Liver (tissue), 9 donors: ENCODE data around the gene GALNT14. TPM values are rescaled to one million over a fixed set of nuclear protein-coding genes. Genes with fewer than 3 reads are reported as not detected.

ENCODE experiments used
- DNase-seq: peaks from one replicate; pipeline ENCODE4 v3.0.0-alpha.2; 2017; ENCODE audit warnings: low spot score
- H3K27ac ChIP-seq, 2 donors: one replicate each; pipeline ENCODE4 v1.7.0; 2013; ENCODE audit warnings: inconsistent platforms in 2 of 2, low read length in 2 of 2, control low read depth in 1 of 2, low read depth in 1 of 2, mild to moderate bottlenecking in 1 of 2
- H3K27me3 ChIP-seq, 4 donors: one replicate each; pipeline versions ENCODE4 v1.6.1 to v1.7.0; 2013; ENCODE audit warnings: low read length in 3 of 4, inconsistent platforms in 1 of 4, mild to moderate bottlenecking in 1 of 4, moderate library complexity in 1 of 4; ENCODE audit not compliant: control insufficient read depth in 4 of 4, insufficient read depth in 4 of 4
- H3K36me3 ChIP-seq, 4 donors: one replicate each; pipeline versions ENCODE4 v1.6.1 to v1.7.0; 2013; ENCODE audit warnings: low read length in 3 of 4, mild to moderate bottlenecking in 3 of 4, low read depth in 1 of 4, moderate library complexity in 1 of 4; ENCODE audit not compliant: control insufficient read depth in 4 of 4, insufficient read depth in 3 of 4
- H3K4me1 ChIP-seq, 4 donors: one replicate each; pipeline versions ENCODE4 v1.6.1 to v1.7.0; 2013; ENCODE audit warnings: low read length in 3 of 4, mild to moderate bottlenecking in 3 of 4, moderate library complexity in 1 of 4; ENCODE audit not compliant: control insufficient read depth in 4 of 4, insufficient read depth in 4 of 4
- H3K4me3 ChIP-seq, 3 donors: one replicate each; pipeline versions ENCODE4 v1.6.1 to v1.7.0; 2013; ENCODE audit warnings: low read length in 3 of 3, control low read depth in 1 of 3, low read depth in 1 of 3, mild to moderate bottlenecking in 1 of 3
- H3K9ac ChIP-seq, 2 donors: one replicate each; pipeline ENCODE4 v1.7.0; 2013; ENCODE audit warnings: low read length in 2 of 2, mild to moderate bottlenecking in 2 of 2, moderate library complexity in 2 of 2, control low read depth in 1 of 2, low read depth in 1 of 2
- H3K9me3 ChIP-seq, 4 donors: one replicate each; pipeline versions ENCODE4 v1.6.1 to v1.7.0; 2013; ENCODE audit warnings: low read length in 3 of 4; ENCODE audit not compliant: control insufficient read depth in 4 of 4
- ATF3 ChIP-seq: IDR thresholded peaks from 2 replicates; pipeline ENCODE4 v1.6.1; 2016; ENCODE audit warnings: antibody characterized with exemption
- CTCF ChIP-seq: fragments of 150-350 bp; IDR thresholded peaks from 2 replicates; pipeline ENCODE4 v1.5.1; 2017; ENCODE audit warnings: improper control_type of control experiment, low read depth, low read length; ENCODE audit not compliant: missing input control
- FOXA2 ChIP-seq: IDR thresholded peaks from 2 replicates; pipeline ENCODE4 v1.6.1; 2016; ENCODE audit warnings: antibody characterized with exemption
- GABPA ChIP-seq, 2 donors: IDR thresholded peaks in 1 of 2; conservative IDR thresholded peaks in 1 of 2; 2 replicates each; pipeline ENCODE4 v1.6.1; 2016; ENCODE audit warnings: antibody characterized with exemption in 2 of 2, mild to moderate bottlenecking in 1 of 2, moderate library complexity in 1 of 2
- HNF4A ChIP-seq, 2 donors: conservative IDR thresholded peaks; 2 replicates each; pipeline ENCODE4 v1.6.1; 2016; ENCODE audit warnings: antibody characterized with exemption in 2 of 2, mild to moderate bottlenecking in 2 of 2
- HNF4G ChIP-seq: IDR thresholded peaks from 2 replicates; pipeline ENCODE4 v1.6.1; 2016; ENCODE audit warnings: antibody characterized with exemption
- JUND ChIP-seq, 2 donors: IDR thresholded peaks; 2 replicates each; pipeline ENCODE4 v1.6.1; 2016; ENCODE audit warnings: antibody characterized with exemption in 2 of 2
- MAX ChIP-seq: IDR thresholded peaks from 2 replicates; pipeline ENCODE4 v1.6.1; 2016; ENCODE audit warnings: antibody characterized with exemption
- NR2F2 ChIP-seq: IDR thresholded peaks from 2 replicates; pipeline ENCODE4 v1.6.1; 2016; ENCODE audit warnings: antibody characterized with exemption
- RAD21 ChIP-seq, 2 donors: IDR thresholded peaks; 2 replicates each; pipeline ENCODE4 v1.6.1; 2016; ENCODE audit warnings: antibody characterized with exemption in 2 of 2, mild to moderate bottlenecking in 2 of 2
- SP1 ChIP-seq: IDR thresholded peaks from 2 replicates; pipeline ENCODE4 v1.6.1; 2018; ENCODE audit warnings: antibody characterized with exemption, mild to moderate bottlenecking
- YY1 ChIP-seq: IDR thresholded peaks from 2 replicates; pipeline ENCODE4 v1.6.1; 2016; ENCODE audit warnings: antibody characterized with exemption, mild to moderate bottlenecking
- ZBTB33 ChIP-seq: IDR thresholded peaks from 2 replicates; pipeline ENCODE4 v1.6.1; 2016; ENCODE audit warnings: antibody characterized with exemption
- WGBS: extraction: QIAGEN DNeasy Blood & Tissue Kit; methylation state at CpG from one replicate; pipeline ENCODE4 v1.1.7; 2013; 5-methylcytosine and 5-hydroxymethylcytosine counted together
- polyA plus RNA-seq, 2 donors: library from polyadenylated mRNA; stranded (reverse) in 1 of 2; unstranded in 1 of 2; fragments of 200-250 nt in 1 of 2; fragments of >200 nt in 1 of 2; fragmentation: Nextera tagmentation in 1 of 2; extraction: Ambion mirVana in 1 of 2; gene quantifications; one replicate each; pipeline versions ENCODE4 v1.2.1 to v1.2.3, GENCODE V29; 2013 to 2015
- total RNA-seq, 2 donors: library from RNA; depleted of rRNA; stranded (reverse); fragments of >200 nt; gene quantifications; one replicate each; pipeline ENCODE4 v1.2.3, GENCODE V29; 2014
- donor health status: healthy.
- donor health status: healthy.
- donor health status: healthy.
- donor health status: healthy.
- donor health status: healthy.

GALNT14 gene
- total and polyA plus RNA-seq, 4 donors: 0.86 to 2.0 (median 1.5) TPM

- DNase-seq: no peak
- Histone ChIP-seq H3K27ac (no peak overlapping the region), H3K27me3 (peaks cover 0 to 9% (median 6%) of the 10 kb centered on the region in 4 donors), H3K36me3 (no peaks in the 10 kb centered on the region), H3K9ac (no peak overlapping the region), H3K9me3 (no peaks in the 10 kb centered on the region), H3K4me1 (peaks cover 10 to 19% (median 14%) of the 10 kb centered on the region in 4 donors), H3K4me3 (no peak overlapping the region)
- no peak for TF ChIP-seq FOXA2
- no peak for TF ChIP-seq MAX
- no peak for TF ChIP-seq ZBTB33
- TF ChIP-seq ATF3: no peak
- 54% methylated on average over 3 of the region's 3 CpGs for WGBS
These were observed 2.2 kb downstream of the GALNT14 start for GRCh38 chr2:31136000-31136399.

GRCh38 chr2:31134480-31134879 lies 3.8 kb downstream of the GALNT14 start:
- Histone ChIP-seq H3K9ac (no peak overlapping the region), H3K27ac (no peak overlapping the region), H3K36me3 (no peaks in the 10 kb centered on the region), H3K4me1 (peaks cover 10 to 19% (median 14%) of the 10 kb centered on the region in 4 donors), H3K9me3 (no peaks in the 10 kb centered on the region), H3K4me3 (no peak overlapping the region), H3K27me3 (peaks cover 0 to 8% (median 6%) of the 10 kb centered on the region in 4 donors)
- no peak for TF ChIP-seq HNF4A (conservative IDR thresholded peaks at IDR 0.05)
- TF ChIP-seq JUND (IDR thresholded peaks at IDR 0.05): no peak
- no peak for TF ChIP-seq NR2F2
- TF ChIP-seq GABPA (IDR thresholded peaks at IDR 0.05 in 1 of 2, conservative IDR thresholded peaks at IDR 0.05 in 1 of 2): no peak
- TF ChIP-seq CTCF: no peak
- no peak for TF ChIP-seq FOXA2
- no peak for TF ChIP-seq ZBTB33
- TF ChIP-seq SP1: no peak
- no peak for TF ChIP-seq ATF3
- no peak for TF ChIP-seq RAD21 (IDR thresholded peaks at IDR 0.05)
- TF ChIP-seq MAX: no peak
- no peak for TF ChIP-seq YY1
- no peak for TF ChIP-seq HNF4G
- WGBS: 75% methylated on average over 5 of the region's 5 CpGs
- no peak for DNase-seq
